ENCODE results near the gene FMN2.

The FMN2 gene

DNA sequence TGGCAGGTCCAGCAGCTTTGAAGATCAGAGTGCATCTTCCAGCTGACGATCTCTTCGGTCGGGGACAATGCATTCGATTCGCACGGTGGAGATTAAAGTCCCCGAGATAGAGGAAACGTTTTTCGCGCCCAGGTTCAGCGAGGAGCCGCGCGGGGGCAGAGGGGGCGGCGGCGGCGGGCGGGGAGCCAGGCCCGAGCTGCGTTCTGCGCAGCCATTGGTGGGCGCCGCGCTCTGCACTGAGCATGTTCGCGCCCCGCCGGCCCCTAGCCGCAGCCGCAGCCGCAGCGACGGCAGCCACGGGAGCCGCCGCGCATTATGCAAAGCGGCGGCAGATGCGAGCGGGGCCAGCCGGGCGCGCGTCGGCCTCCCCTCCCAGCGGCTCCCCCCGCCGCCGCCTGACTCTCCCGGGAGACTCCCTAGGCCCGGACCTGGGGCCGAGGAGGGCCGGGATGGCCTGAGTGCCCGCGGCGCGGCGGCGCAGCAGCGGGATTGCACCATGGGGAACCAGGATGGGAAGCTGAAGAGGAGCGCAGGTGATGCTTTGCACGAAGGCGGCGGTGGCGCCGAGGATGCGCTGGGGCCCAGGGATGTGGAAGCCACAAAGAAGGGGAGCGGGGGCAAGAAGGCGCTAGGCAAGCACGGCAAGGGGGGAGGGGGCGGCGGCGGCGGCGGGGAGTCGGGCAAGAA, at the start of gene FMN2:
TSS of gene FMN2 (plus strand) at position 270 of the 687 bp plus-strand sequence. CDS start at position 497, 227 bp downstream.
- Histone ChIP-seq H3K27me3 (ENCODE audit: control insufficient read depth in 1 of 2, insufficient read depth in 2 of 2, low read length in 2 of 2) (peaks cover 8 to 16% of the 10 kb centered on the region in 2 donors), H3K9ac (ENCODE audit: low read depth in 1 of 2, low read length in 2 of 2) (no peak within 1 kb of the TSS), H3K4me3 (ENCODE audit: low read depth in 1 of 2, low read length in 2 of 2) (no peak within 1 kb of the TSS), H3K36me3 (ENCODE audit: control insufficient read depth in 1 of 2, insufficient read depth in 2 of 2, low read length in 2 of 2) (no peaks in the 10 kb centered on the region), H3K4me1 (ENCODE audit: control insufficient read depth in 1 of 2, insufficient read depth in 2 of 2, low read length in 2 of 2) (no peaks in the 10 kb centered on the region), H3K27ac (ENCODE audit: low read depth, low read length) (no peak within 1 kb of the TSS), H3K9me3 (ENCODE audit: control insufficient read depth in 1 of 2, low read length in 2 of 2) (no peaks in the 10 kb centered on the region)

DNA sequence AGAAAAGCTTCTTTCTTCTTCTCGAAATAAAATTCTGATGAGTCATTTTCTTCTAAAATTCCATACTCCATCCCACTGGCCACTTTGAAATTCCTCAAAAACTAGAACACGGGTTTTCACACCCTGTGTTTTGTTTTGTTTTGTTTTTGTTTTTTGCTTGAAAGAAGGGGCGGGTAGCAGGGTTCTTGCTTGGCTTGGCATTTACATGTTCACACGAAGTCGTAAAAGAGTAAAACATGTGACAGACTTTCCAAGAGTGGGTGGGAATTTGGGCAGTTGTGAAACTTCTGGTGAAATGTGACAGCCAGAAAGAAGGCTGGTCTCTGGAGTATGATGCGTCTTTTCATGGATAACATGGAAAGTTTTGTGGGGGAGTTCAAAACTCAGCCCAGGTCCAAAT, 47.1 kb upstream of the FMN2 start:
- Histone ChIP-seq H3K9ac (ENCODE audit: low read depth in 1 of 2, low read length in 2 of 2) (no peak overlapping the region), H3K4me1 (ENCODE audit: control insufficient read depth in 1 of 2, insufficient read depth in 2 of 2, low read length in 2 of 2) (no peaks in the 10 kb centered on the region), H3K9me3 (ENCODE audit: control insufficient read depth in 1 of 2, low read length in 2 of 2) (no peaks in the 10 kb centered on the region), H3K4me3 (ENCODE audit: low read depth in 1 of 2, low read length in 2 of 2) (no peak overlapping the region), H3K27ac (ENCODE audit: low read depth, low read length) (no peak overlapping the region), H3K27me3 (ENCODE audit: control insufficient read depth in 1 of 2, insufficient read depth in 2 of 2, low read length in 2 of 2) (no peaks in the 10 kb centered on the region), H3K36me3 (ENCODE audit: control insufficient read depth in 1 of 2, insufficient read depth in 2 of 2, low read length in 2 of 2) (no peaks in the 10 kb centered on the region)

DNA sequence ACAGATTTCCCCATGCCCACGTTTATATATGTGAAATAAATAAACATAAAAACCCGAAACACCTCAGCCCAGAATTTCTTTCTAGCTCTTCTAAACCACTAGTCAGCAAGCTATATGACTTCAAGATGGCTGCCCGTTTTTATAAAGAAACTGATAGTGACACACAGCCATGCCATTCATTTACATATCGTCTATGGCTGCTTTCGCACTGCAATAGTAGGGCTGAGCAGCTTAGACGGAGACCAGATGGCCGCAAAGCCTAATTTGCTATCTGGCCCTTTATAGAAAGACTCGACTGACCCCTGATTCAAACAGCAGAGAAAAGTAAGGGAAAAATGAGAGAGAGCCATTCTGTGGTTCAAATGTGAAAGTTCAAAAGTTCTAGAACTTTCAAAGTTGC, 45.7 kb upstream of the FMN2 start:
- H3K27me3 ChIP-seq (ENCODE audit: control insufficient read depth in 1 of 2, insufficient read depth in 2 of 2, low read length in 2 of 2) = no peaks in the 10 kb centered on the region
- no peaks in the 10 kb centered on the region for H3K4me1 ChIP-seq (ENCODE audit: control insufficient read depth in 1 of 2, insufficient read depth in 2 of 2, low read length in 2 of 2)
- H3K27ac ChIP-seq (ENCODE audit: low read depth, low read length) = no peak overlapping the region
- H3K4me3 ChIP-seq (ENCODE audit: low read depth in 1 of 2, low read length in 2 of 2) = no peak overlapping the region
- no peaks in the 10 kb centered on the region for H3K9me3 ChIP-seq (ENCODE audit: control insufficient read depth in 1 of 2, low read length in 2 of 2)
- no peak overlapping the region for H3K9ac ChIP-seq (ENCODE audit: low read depth in 1 of 2, low read length in 2 of 2)
- no peaks in the 10 kb centered on the region for H3K36me3 ChIP-seq (ENCODE audit: control insufficient read depth in 1 of 2, insufficient read depth in 2 of 2, low read length in 2 of 2)

DNA sequence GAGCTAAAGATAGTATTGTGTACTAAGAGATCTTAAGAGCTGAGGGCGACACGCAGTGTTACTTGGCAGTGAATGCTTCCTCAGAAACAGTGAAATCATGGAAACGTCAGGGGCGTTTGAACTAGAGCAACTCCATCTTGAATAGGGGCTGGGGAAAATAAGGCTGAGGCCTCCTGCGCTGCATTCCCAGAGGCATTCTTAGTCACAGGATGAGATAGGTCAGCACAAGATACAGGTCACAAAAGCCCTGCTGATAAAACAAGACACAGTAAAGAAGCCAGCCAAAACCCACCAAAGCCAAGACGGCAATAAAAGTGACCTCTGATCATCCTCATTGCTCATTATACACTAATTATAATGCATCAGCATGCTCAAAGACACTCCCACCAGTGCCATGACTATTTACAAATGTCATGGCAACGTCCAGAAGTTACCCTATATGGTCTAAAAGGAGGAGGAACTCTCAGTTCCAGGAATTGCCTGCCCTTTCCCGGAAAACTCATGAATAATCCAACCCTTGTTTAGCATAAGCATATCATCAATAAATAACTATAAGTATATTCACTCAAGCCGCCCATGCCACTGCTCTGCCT, 37.5 kb upstream of the FMN2 start:
- no peaks in the 10 kb centered on the region for H3K27me3 ChIP-seq (ENCODE audit: control insufficient read depth in 1 of 2, insufficient read depth in 2 of 2, low read length in 2 of 2)
- H3K9ac ChIP-seq (ENCODE audit: low read depth in 1 of 2, low read length in 2 of 2) = no peak overlapping the region
- no peak overlapping the region for H3K4me3 ChIP-seq (ENCODE audit: low read depth in 1 of 2, low read length in 2 of 2)
- no peak overlapping the region for H3K27ac ChIP-seq (ENCODE audit: low read depth, low read length)
- no peaks in the 10 kb centered on the region for H3K4me1 ChIP-seq (ENCODE audit: control insufficient read depth in 1 of 2, insufficient read depth in 2 of 2, low read length in 2 of 2)
- no peaks in the 10 kb centered on the region for H3K9me3 ChIP-seq (ENCODE audit: control insufficient read depth in 1 of 2, low read length in 2 of 2)
- no peaks in the 10 kb centered on the region for H3K36me3 ChIP-seq (ENCODE audit: control insufficient read depth in 1 of 2, insufficient read depth in 2 of 2, low read length in 2 of 2)

DNA sequence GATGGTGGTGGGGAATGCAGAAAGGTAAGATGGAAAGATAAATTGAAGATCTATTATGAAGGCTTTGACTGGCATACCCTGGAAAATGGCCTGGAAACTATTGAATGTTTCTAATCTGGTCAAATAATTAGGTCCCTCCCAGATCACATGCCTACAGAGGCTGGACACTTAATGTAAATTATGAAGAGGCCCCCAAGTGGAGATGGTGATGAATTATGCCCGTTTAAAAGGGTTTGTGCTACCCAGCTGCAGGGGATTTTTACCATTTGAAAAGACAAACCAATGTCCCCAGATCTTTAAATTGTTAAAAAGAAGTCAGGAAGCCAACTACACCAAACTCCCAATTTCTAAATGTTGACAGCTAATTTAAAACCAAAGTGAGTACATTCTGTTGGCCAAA, 35.7 kb upstream of the FMN2 start:
- Histone ChIP-seq H3K9me3 (ENCODE audit: control insufficient read depth in 1 of 2, low read length in 2 of 2) (no peaks in the 10 kb centered on the region), H3K4me3 (ENCODE audit: low read depth in 1 of 2, low read length in 2 of 2) (no peak overlapping the region), H3K4me1 (ENCODE audit: control insufficient read depth in 1 of 2, insufficient read depth in 2 of 2, low read length in 2 of 2) (no peaks in the 10 kb centered on the region)

DNA sequence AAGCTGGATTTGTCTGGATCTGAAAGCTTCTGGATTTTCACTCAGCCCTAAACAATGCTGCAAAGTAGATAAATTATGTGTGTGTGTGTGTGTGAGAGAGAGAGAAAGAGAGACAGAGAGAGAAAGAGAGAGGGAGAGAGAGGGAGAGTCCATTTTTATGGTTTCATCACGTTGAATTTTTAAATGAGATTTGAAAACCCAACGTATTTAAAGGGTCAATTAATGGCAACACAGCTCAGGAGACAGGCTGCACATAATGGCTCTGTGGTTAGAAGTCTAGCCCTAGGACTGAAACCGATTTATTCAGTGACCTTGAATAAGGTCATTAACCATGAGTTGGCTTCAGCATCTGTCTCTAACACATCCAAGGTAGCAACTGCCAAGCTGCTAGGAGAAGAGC, 35.3 kb upstream of the FMN2 start:
- Histone ChIP-seq H3K27me3 (ENCODE audit: control insufficient read depth in 1 of 2, insufficient read depth in 2 of 2, low read length in 2 of 2) (no peaks in the 10 kb centered on the region), H3K4me3 (ENCODE audit: low read depth in 1 of 2, low read length in 2 of 2) (no peak overlapping the region), H3K4me1 (ENCODE audit: control insufficient read depth in 1 of 2, insufficient read depth in 2 of 2, low read length in 2 of 2) (no peaks in the 10 kb centered on the region), H3K27ac (ENCODE audit: low read depth, low read length) (no peak overlapping the region), H3K9me3 (ENCODE audit: control insufficient read depth in 1 of 2, low read length in 2 of 2) (no peaks in the 10 kb centered on the region), H3K9ac (ENCODE audit: low read depth in 1 of 2, low read length in 2 of 2) (no peak overlapping the region), H3K36me3 (ENCODE audit: control insufficient read depth in 1 of 2, insufficient read depth in 2 of 2, low read length in 2 of 2) (no peaks in the 10 kb centered on the region)

More for the DNA sequence above, 35.7 kb upstream of the FMN2 start:
- H3K36me3 ChIP-seq (ENCODE audit: control insufficient read depth in 1 of 2, insufficient read depth in 2 of 2, low read length in 2 of 2) = no peaks in the 10 kb centered on the region
- no peaks in the 10 kb centered on the region for H3K27me3 ChIP-seq (ENCODE audit: control insufficient read depth in 1 of 2, insufficient read depth in 2 of 2, low read length in 2 of 2)
- no peak overlapping the region for H3K27ac ChIP-seq (ENCODE audit: low read depth, low read length)
- no peak overlapping the region for H3K9ac ChIP-seq (ENCODE audit: low read depth in 1 of 2, low read length in 2 of 2)

DNA sequence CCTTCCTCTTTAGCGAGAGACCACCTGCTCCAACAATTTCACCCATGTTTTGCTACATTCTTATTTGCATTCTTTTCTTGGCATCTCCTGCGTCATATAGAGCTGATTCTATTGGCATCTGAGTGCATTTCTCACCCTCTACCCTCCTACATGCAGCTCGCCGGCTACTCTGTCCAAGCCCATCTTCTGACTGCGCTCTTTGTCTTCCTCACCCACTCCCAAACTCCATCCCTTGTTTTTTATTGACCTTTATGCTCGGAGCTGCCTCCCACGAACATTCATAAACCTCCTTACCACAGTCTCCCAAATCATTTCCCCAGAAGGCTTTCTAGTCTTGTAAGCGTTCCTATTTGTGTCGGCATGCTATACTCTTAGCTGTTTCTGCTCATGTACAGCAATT, 33.6 kb upstream of the FMN2 start:
- H3K36me3 ChIP-seq (ENCODE audit: control insufficient read depth in 1 of 2, insufficient read depth in 2 of 2, low read length in 2 of 2) = no peaks in the 10 kb centered on the region
- no peaks in the 10 kb centered on the region for H3K4me1 ChIP-seq (ENCODE audit: control insufficient read depth in 1 of 2, insufficient read depth in 2 of 2, low read length in 2 of 2)
- H3K9me3 ChIP-seq (ENCODE audit: control insufficient read depth in 1 of 2, low read length in 2 of 2) = no peaks in the 10 kb centered on the region
- H3K9ac ChIP-seq (ENCODE audit: low read depth in 1 of 2, low read length in 2 of 2) = no peak overlapping the region
- H3K27ac ChIP-seq (ENCODE audit: low read depth, low read length) = no peak overlapping the region
- no peak overlapping the region for H3K4me3 ChIP-seq (ENCODE audit: low read depth in 1 of 2, low read length in 2 of 2)
- no peaks in the 10 kb centered on the region for H3K27me3 ChIP-seq (ENCODE audit: control insufficient read depth in 1 of 2, insufficient read depth in 2 of 2, low read length in 2 of 2)

DNA sequence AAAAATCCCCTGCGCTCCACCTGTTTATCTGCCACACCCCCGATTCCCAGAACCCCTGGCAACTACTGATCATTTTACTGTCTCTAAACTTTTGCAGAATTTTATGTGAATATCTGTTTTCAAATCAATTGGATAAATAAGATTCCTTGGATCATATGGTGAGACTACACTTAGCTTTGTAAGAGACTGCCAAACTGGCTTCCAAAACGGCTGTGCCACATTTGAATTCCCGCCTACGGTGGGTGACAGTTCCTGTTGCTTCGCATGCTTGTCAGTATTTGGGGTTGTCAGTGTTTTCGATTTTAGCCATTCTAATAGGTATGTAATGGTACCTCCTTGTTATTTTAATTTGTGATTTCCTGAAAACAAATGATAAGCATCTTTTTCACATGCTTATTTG, 22.7 kb upstream of the FMN2 start:
- Histone ChIP-seq H3K36me3 (ENCODE audit: control insufficient read depth in 1 of 2, insufficient read depth in 2 of 2, low read length in 2 of 2) (no peaks in the 10 kb centered on the region), H3K4me1 (ENCODE audit: control insufficient read depth in 1 of 2, insufficient read depth in 2 of 2, low read length in 2 of 2) (no peaks in the 10 kb centered on the region), H3K27me3 (ENCODE audit: control insufficient read depth in 1 of 2, insufficient read depth in 2 of 2, low read length in 2 of 2) (no peaks in the 10 kb centered on the region), H3K27ac (ENCODE audit: low read depth, low read length) (no peak overlapping the region), H3K9me3 (ENCODE audit: control insufficient read depth in 1 of 2, low read length in 2 of 2) (no peaks in the 10 kb centered on the region), H3K9ac (ENCODE audit: low read depth in 1 of 2, low read length in 2 of 2) (no peak overlapping the region), H3K4me3 (ENCODE audit: low read depth in 1 of 2, low read length in 2 of 2) (no peak overlapping the region)

DNA sequence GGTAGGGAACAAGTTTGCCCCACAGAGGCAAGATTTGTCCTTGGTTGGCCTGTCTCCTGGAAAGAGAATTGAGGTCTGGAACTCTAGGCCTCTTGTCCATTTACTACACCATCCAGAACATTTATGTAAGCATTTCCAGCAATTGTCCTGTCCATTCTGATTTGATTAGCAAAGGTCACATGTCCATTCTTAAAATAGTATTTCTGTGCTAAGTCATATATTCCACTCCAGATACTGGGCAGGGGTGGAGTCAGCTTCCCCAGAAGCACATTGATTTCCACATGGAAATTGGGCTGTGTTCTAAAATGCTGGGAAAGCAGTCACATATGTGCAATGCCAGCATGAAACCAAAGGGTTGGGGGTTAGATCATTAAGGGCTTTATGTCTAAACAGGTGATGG, 21.5 kb upstream of the FMN2 start:
- no peaks in the 10 kb centered on the region for H3K9me3 ChIP-seq (ENCODE audit: control insufficient read depth in 1 of 2, low read length in 2 of 2)
- no peaks in the 10 kb centered on the region for H3K36me3 ChIP-seq (ENCODE audit: control insufficient read depth in 1 of 2, insufficient read depth in 2 of 2, low read length in 2 of 2)
- no peak overlapping the region for H3K27ac ChIP-seq (ENCODE audit: low read depth, low read length)
- H3K4me1 ChIP-seq (ENCODE audit: control insufficient read depth in 1 of 2, insufficient read depth in 2 of 2, low read length in 2 of 2) = no peaks in the 10 kb centered on the region
- H3K27me3 ChIP-seq (ENCODE audit: control insufficient read depth in 1 of 2, insufficient read depth in 2 of 2, low read length in 2 of 2) = no peaks in the 10 kb centered on the region
- no peak overlapping the region for H3K9ac ChIP-seq (ENCODE audit: low read depth in 1 of 2, low read length in 2 of 2)
- H3K4me3 ChIP-seq (ENCODE audit: low read depth in 1 of 2, low read length in 2 of 2) = no peak overlapping the region

DNA sequence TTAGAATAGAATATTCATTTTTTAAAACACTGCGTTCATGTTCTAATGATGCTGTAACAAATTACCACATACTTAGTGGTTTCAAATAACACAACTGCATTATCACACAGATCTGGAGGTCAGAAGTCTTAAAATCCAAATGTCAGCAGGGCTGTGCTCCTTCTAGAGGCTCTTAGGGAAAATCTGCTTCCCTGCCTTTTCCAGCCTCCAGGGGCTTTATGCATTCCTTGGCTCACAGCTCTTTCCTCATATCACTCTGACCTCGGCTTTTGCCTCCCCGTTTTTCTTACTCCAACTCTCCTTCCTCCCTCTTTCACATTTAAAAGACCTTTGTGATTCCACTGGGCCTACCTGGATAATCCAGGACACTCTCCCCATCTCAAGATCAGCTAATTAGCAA, 18.6 kb upstream of the FMN2 start:
- Histone ChIP-seq H3K27ac (ENCODE audit: low read depth, low read length) (no peak overlapping the region), H3K4me1 (ENCODE audit: control insufficient read depth in 1 of 2, insufficient read depth in 2 of 2, low read length in 2 of 2) (no peaks in the 10 kb centered on the region), H3K9me3 (ENCODE audit: control insufficient read depth in 1 of 2, low read length in 2 of 2) (no peaks in the 10 kb centered on the region), H3K9ac (ENCODE audit: low read depth in 1 of 2, low read length in 2 of 2) (no peak overlapping the region), H3K4me3 (ENCODE audit: low read depth in 1 of 2, low read length in 2 of 2) (no peak overlapping the region), H3K36me3 (ENCODE audit: control insufficient read depth in 1 of 2, insufficient read depth in 2 of 2, low read length in 2 of 2) (no peaks in the 10 kb centered on the region), H3K27me3 (ENCODE audit: control insufficient read depth in 1 of 2, insufficient read depth in 2 of 2, low read length in 2 of 2) (no peaks in the 10 kb centered on the region)
